Omental fat pad (tissue), 4 donors: ENCODE results near the gene HMCN2. TPM values are rescaled to one million over a fixed set of nuclear protein-coding genes. Genes with fewer than 3 reads are reported as not detected.
"Not testable (repeated sequence)": the region's sequence is repeated elsewhere in the genome, so short reads cannot be mapped to it uniquely, and the experiment has no call there.

Experiments used
- ATAC-seq: fragments of 150-250 bp; one replicate; pipeline ENCODE4 v1.9.1; 2016; ENCODE audit warnings: mild to moderate bottlenecking, moderate library complexity; ENCODE audit not compliant: low FRiP score
- DNase-seq: peaks from one replicate; pipeline ENCODE4 v3.0.0-alpha.2; 2019; ENCODE audit warnings: low spot score
- CTCF ChIP-seq, 3 donors: fragments of 450-650 bp; IDR thresholded peaks; one replicate each; pipeline ENCODE4 v1.5.1; 2016 to 2017; ENCODE audit warnings: antibody characterized with exemption in 3 of 3, mild to moderate bottlenecking in 3 of 3, moderate library complexity in 2 of 3
- total RNA-seq, 4 donors: library from RNA; depleted of rRNA; stranded (reverse); fragments of >200 nt; gene quantifications; one replicate each; pipeline ENCODE4 v1.1.0, GENCODE V29; 2016

HMCN2 gene
- total RNA-seq, 4 donors from 2014 or later, result 0.19 to 5.8 (median 0.75) TPM

GRCh38 chr9:130276955-130277354, 11.4 kb downstream of the HMCN2 start:
- no peak for TF ChIP-seq CTCF (IDR thresholded peaks at IDR 0.05)
- ATAC-seq (no peak), DNase-seq (no peak)

GRCh38 chr9:130277525-130277924, 12.0 kb downstream of the HMCN2 start:
- not testable (repeated sequence) for DNase-seq, ATAC-seq

GRCh38 chr9:130283539-130284248, 18.1 kb downstream of the HMCN2 start:
- no peak for TF ChIP-seq CTCF (IDR thresholded peaks at IDR 0.05)
- no peak for ATAC-seq
- DNase-seq, result no peak

GRCh38 chr9:130284249-130284625, 18.7 kb downstream of the HMCN2 start:
- ATAC-seq, result no peak
- no peak for DNase-seq
- TF ChIP-seq CTCF (IDR thresholded peaks at IDR 0.05), result no peak

GRCh38 chr9:130284690-130285089, 19.1 kb downstream of the HMCN2 start:
- ATAC-seq (no peak), DNase-seq (no peak)
- TF ChIP-seq CTCF (IDR thresholded peaks at IDR 0.05), result no peak

- no peak for ATAC-seq
- no peak for DNase-seq
- TF ChIP-seq CTCF (IDR thresholded peaks at IDR 0.05), result no peak
These were observed 19.7 kb downstream of the HMCN2 start for GRCh38 chr9:130285271-130285670.

- TF ChIP-seq CTCF (IDR thresholded peaks at IDR 0.05), result no peak
- no peak for DNase-seq
These were observed 20.7 kb downstream of the HMCN2 start for GRCh38 chr9:130286072-130286770.

More at GRCh38 chr9:130286072-130286770, 20.7 kb downstream of the HMCN2 start:
- ATAC-seq, result no peak
